ENCODE results near the gene ALOX12.

The ALOX12 gene

GRCh38 chr17:7011942-7012254 lies 16.0 kb downstream of the ALOX12 start:
- Histone ChIP-seq H3K4me2 (peak overlapping the region; percentile 92), H3K27ac (peak overlapping the region; percentile 100), H4K20me1 (peaks cover 27% of the 10 kb centered on the region), H3K4me3 (peak overlapping the region; percentile 95), H3K4me1 (peaks cover 53% of the 10 kb centered on the region), H3K36me3 (peaks cover 22% of the 10 kb centered on the region), H3K27me3 (no peaks in the 10 kb centered on the region), H3K9ac (peak overlapping the region; percentile 99), H3K9me3 (no peaks in the 10 kb centered on the region)
- no peak for TF ChIP-seq Cebpa-rat (IDR thresholded peaks at IDR 0.05)

- no peaks in the 10 kb centered on the region for H3K9me3 ChIP-seq
- peak overlapping the region; percentile 95 for H3K4me3 ChIP-seq
- peak overlapping the region; percentile 100 for H3K27ac ChIP-seq
- no peak for TF ChIP-seq Cebpa-rat (IDR thresholded peaks at IDR 0.05)
- peaks cover 76% of the 10 kb centered on the region for H3K4me1 ChIP-seq
- H3K27me3 ChIP-seq: no peaks in the 10 kb centered on the region
- H3K4me2 ChIP-seq: peak overlapping the region; percentile 92
- H4K20me1 ChIP-seq: peaks cover 9% of the 10 kb centered on the region
- peak overlapping the region; percentile 99 for H3K9ac ChIP-seq
- peaks cover 15% of the 10 kb centered on the region for H3K36me3 ChIP-seq
Measured at GRCh38 chr17:7014261-7014994, 18.6 kb downstream of the ALOX12 start.

- no peak for TF ChIP-seq Cebpa-rat (IDR thresholded peaks at IDR 0.05)
- Histone ChIP-seq H3K9ac (peak overlapping the region; percentile 99), H3K4me3 (peak overlapping the region; percentile 95), H3K4me1 (peaks cover 75% of the 10 kb centered on the region), H4K20me1 (peaks cover under 1% of the 10 kb centered on the region; the same call in 1 of the 2 replicates), H3K27me3 (no peaks in the 10 kb centered on the region), H3K4me2 (peak overlapping the region; percentile 92), H3K27ac (peak overlapping the region; percentile 100), H3K36me3 (0 out of 2 replicates have a peak, but pooled peaks cover 8% of the 10 kb centered on the region), H3K9me3 (no peaks in the 10 kb centered on the region)
Measured at GRCh38 chr17:7014995-7015958, 19.4 kb downstream of the ALOX12 start.

DNA sequence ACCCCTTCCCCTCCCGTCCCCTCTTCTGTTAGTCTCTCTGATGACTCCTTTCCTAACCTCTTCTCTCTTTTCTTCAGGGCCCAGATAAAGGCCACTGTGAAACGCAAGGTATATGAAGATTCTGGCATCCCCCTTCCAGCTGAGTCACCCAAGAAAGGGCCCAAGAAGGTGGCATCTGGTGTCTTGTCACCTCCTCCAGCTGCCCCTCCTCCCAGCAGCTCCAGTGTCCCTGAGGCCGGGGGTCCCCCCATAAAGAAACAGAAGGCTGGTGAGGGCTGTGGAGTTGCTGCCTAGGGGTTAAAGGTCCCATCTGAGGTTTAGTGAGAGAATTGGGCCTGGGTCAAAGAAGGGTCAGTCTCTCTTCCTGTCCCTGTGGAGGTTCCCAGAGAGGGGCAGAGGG lies 20.6 kb downstream of the ALOX12 start:
- Histone ChIP-seq H3K4me3 (no peak overlapping the region), H3K9ac (peak overlapping the region; percentile 99; the same call in 1 of the 2 replicates), H3K4me2 (peak overlapping the region; percentile 92), H3K27me3 (peaks cover 4% of the 10 kb centered on the region; the same call in 1 of the 2 replicates), H4K20me1 (no peaks in the 10 kb centered on the region; the same call in 1 of the 2 replicates), H3K36me3 (0 out of 2 replicates have a peak, but pooled peaks cover 8% of the 10 kb centered on the region), H3K27ac (peak overlapping the region; percentile 100; the same call in 1 of the 2 replicates), H3K4me1 (peaks cover 71% of the 10 kb centered on the region), H3K9me3 (no peaks in the 10 kb centered on the region)
- no peak for TF ChIP-seq Cebpa-rat (IDR thresholded peaks at IDR 0.05)

DNA sequence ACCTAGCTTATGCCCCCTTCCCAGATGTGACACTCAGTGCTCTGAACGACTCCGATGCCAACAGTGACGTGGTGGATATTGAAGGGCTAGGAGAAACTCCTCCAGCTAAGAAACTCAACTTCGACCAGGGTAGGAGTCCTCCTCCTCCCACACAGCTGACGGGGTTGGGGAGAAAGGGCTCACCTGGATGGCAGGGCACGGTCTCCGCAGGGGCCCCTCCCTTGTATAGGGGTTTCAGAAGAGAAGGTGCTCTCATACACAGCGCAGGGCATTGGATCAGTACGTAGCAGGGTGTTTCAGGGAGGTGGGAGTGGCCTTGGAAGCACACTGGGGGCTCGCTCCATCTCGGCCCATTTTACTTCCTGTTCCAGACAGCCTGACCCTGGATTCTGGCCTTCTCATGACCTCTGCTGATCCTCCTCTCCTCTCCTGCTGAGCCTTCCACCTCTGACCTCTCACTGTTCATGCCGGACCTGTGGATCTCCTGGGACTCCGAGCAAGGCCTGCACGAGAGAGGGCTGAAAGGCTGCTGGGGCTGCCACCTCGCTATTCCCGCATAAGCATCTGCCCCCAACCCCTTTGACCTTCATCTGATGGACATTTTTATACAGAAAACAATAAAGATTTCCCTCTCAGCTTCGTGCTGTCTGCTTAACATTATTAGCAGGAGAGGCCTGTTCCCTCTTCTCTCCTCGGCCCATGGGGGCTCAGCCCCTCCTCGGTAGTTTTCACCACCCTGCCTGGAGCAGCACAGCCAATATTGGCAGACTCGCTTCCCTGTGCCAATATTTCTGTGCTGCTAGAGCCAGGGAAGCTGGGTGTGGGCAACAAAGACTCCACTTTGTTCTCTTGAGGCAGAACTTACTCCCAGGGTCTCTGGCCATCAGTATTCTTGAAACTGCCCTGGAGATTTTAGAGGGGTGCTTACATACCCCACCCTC lies 21.3 kb downstream of the ALOX12 start:
- peak overlapping the region; percentile 92 for H3K4me2 ChIP-seq
- peak overlapping the region; percentile 65 for H3K27ac ChIP-seq

DNA sequence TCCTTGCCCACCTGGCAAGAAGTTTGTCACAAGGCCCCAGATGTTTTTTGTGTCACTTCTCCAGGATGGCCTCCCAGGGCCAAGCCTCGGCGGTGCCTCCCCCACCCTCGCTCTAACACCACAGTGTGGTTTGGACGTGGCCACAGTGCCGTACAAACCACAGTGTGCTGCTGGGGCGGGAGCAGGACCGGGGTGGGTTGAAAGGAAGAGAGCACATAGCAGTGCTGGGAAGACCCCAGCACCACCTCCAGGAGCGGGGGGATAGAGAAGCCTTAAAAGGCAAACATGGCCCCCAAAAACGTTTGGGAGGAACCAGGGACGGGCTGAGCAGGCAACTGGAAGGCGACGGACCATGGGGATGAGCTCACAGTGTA lies 22.0 kb downstream of the ALOX12 start:
- Histone ChIP-seq H4K20me1 (no peaks in the 10 kb centered on the region), H3K4me1 (peaks cover 80% of the 10 kb centered on the region), H3K36me3 (0 out of 2 replicates have a peak, but pooled peaks cover 8% of the 10 kb centered on the region), H3K27ac (peak overlapping the region; percentile 65), H3K9ac (peak overlapping the region; percentile 15; the same call in 1 of the 2 replicates), H3K4me3 (no peak overlapping the region), H3K4me2 (peak overlapping the region; percentile 92), H3K27me3 (peaks cover 17% of the 10 kb centered on the region), H3K9me3 (no peaks in the 10 kb centered on the region)
- TF ChIP-seq Cebpa-rat (IDR thresholded peaks at IDR 0.05): no peak

More for the DNA sequence above, 21.3 kb downstream of the ALOX12 start:
- Histone ChIP-seq H4K20me1 (no peaks in the 10 kb centered on the region), H3K36me3 (0 out of 2 replicates have a peak, but pooled peaks cover 8% of the 10 kb centered on the region), H3K27me3 (peaks cover 11% of the 10 kb centered on the region), H3K4me1 (peaks cover 73% of the 10 kb centered on the region), H3K9me3 (no peaks in the 10 kb centered on the region), H3K9ac (peak overlapping the region; percentile 15; the same call in 1 of the 2 replicates), H3K4me3 (no peak overlapping the region)
- TF ChIP-seq Cebpa-rat (IDR thresholded peaks at IDR 0.05): no peak

GRCh38 chr17:7018331-7018964 lies 22.6 kb downstream of the ALOX12 start:
- H3K36me3 ChIP-seq: 0 out of 2 replicates have a peak, but pooled peaks cover 8% of the 10 kb centered on the region
- no peaks in the 10 kb centered on the region for H3K9me3 ChIP-seq
- peak overlapping the region; percentile 15; the same call in 1 of the 2 replicates for H3K9ac ChIP-seq
- H3K27ac ChIP-seq: peak overlapping the region; percentile 65
- H3K27me3 ChIP-seq: peaks cover 24% of the 10 kb centered on the region
- peak overlapping the region; percentile 92 for H3K4me2 ChIP-seq
- TF ChIP-seq Cebpa-rat (IDR thresholded peaks at IDR 0.05): no peak
- no peaks in the 10 kb centered on the region for H4K20me1 ChIP-seq
- H3K4me1 ChIP-seq: peaks cover 84% of the 10 kb centered on the region
- H3K4me3 ChIP-seq: no peak overlapping the region

- no peaks in the 10 kb centered on the region for H3K9me3 ChIP-seq
- peaks cover 83% of the 10 kb centered on the region for H3K4me1 ChIP-seq
- H4K20me1 ChIP-seq: no peaks in the 10 kb centered on the region
- H3K27me3 ChIP-seq: peaks cover 32% of the 10 kb centered on the region
- no peak overlapping the region for H3K4me3 ChIP-seq
- no peak for TF ChIP-seq Cebpa-rat (IDR thresholded peaks at IDR 0.05)
- peak overlapping the region; percentile 49; the same call in 1 of the 2 replicates for H3K4me2 ChIP-seq
- peak overlapping the region; percentile 35; the same call in 1 of the 2 replicates for H3K27ac ChIP-seq
- 0 out of 2 replicates have a peak, but pooled peaks cover 8% of the 10 kb centered on the region for H3K36me3 ChIP-seq
- no peak overlapping the region for H3K9ac ChIP-seq
Measured at GRCh38 chr17:7019367-7019766, 23.5 kb downstream of the ALOX12 start.

All from BLaER1 (cell line).